GM12892 (cell line): ENCODE results near the gene POC5.

Experiments used
- POLR2A ChIP-seq: IDR thresholded peaks from 2 replicates; pipeline ENCODE4 v1.6.1; 2011; ENCODE audit warnings: low read depth, low read length, control low read depth
- POLR2AphosphoS5 ChIP-seq: IDR thresholded peaks from 2 replicates; pipeline ENCODE4 v1.6.1; 2011; ENCODE audit warnings: low read depth, low read length, control low read depth
- TAF1 ChIP-seq: IDR thresholded peaks from 2 replicates; pipeline ENCODE4 v1.6.1; 2011; ENCODE audit warnings: low read depth, mild to moderate bottlenecking, control low read depth, low read length, borderline replicate concordance

DNA sequence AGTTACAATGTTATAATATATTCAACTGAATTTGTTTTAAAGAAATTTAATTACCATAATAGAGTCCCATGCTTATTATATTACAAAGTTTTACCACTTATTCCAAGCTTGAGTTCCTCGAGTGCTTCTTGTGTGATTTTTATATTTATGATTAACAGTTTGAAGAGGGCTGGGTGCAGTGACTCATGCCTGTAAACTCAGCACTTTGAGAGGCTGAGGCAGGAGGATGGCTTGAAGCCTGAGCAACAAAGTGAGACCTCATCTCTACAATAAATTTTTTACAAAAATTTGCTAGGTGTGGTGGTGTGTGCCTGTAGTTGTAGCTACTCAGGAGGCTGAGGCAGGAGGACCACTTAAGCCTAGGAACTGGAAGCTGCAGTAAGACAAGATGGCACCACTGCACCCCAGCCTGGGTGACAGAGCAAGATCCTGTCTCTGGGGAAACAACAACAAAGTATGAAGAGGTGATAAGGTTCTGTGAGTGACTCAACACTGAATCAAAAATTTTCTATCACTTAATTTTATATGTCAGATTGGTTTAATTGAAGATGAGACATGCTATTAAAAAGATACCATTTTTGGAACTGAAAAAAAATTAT lies 9.2 kb downstream of the POC5 start:
- no peak for TF ChIP-seq POLR2A
- no peak for TF ChIP-seq TAF1
- no peak for TF ChIP-seq POLR2AphosphoS5
